ENCODE data around the gene PITPNC1. TPM values are rescaled to one million over a fixed set of nuclear protein-coding genes. Genes with fewer than 3 reads are reported as not detected.

The PITPNC1 gene
- total and polyA plus RNA-seq, 2 of the 13 experiments (the other 11 are each of a cell fraction or from before 2014, with no cell fraction given), result 4.1 to 5.7 TPM

GRCh38 chr17:67727152-67728039 lies 350.3 kb downstream of the PITPNC1 start (continued):
- peak; percentile 34; the same call in 1 of the 2 replicates for TF ChIP-seq TFDP1 (CRISPR knock-in tag; IDR thresholded peaks at IDR 0.05; ENCODE audit: borderline replicate concordance)
- peak; percentile 71; the same call in 1 of the 2 replicates for TF ChIP-seq ZNF567 (CRISPR knock-in tag; IDR thresholded peaks at IDR 0.05; ENCODE audit: borderline replicate concordance)
- peak; percentile 58; the same call in 1 of the 2 replicates for TF ChIP-seq ZBTB34 (CRISPR knock-in tag; IDR thresholded peaks at IDR 0.05)
- TF ChIP-seq TFDP2 (CRISPR knock-in tag; IDR thresholded peaks at IDR 0.05), result peak; percentile 51
- peak; percentile 75 for TF ChIP-seq HNF4A (CRISPR knock-in tag; IDR thresholded peaks at IDR 0.05)
- 0 out of 2 replicates have a peak, but pooled peaks have one; percentile 8 for TF ChIP-seq RAD21 (CRISPR knock-in tag; IDR thresholded peaks at IDR 0.05)
- TF ChIP-seq ZNF501 (CRISPR knock-in tag; IDR thresholded peaks at IDR 0.05), result peak; percentile 85
- peak; percentile 67; the same call in 1 of the 2 replicates for TF ChIP-seq ZNF230 (CRISPR knock-in tag; IDR thresholded peaks at IDR 0.05)
- TF ChIP-seq RORA (CRISPR knock-in tag; IDR thresholded peaks at IDR 0.05), result 0 out of 2 replicates have a peak, but pooled peaks have one; percentile 82
- 0 out of 2 replicates have a peak, but pooled peaks have one; percentile 10 for TF ChIP-seq ATF2 (CRISPR knock-in tag; IDR thresholded peaks at IDR 0.05)
- TF ChIP-seq ZNF772 (CRISPR knock-in tag; IDR thresholded peaks at IDR 0.05), result peak; percentile 69; the same call in 1 of the 2 replicates
- TF ChIP-seq ZNF574 (CRISPR knock-in tag; IDR thresholded peaks at IDR 0.05), result 0 out of 2 replicates have a peak, but pooled peaks have one; percentile 22
- TF ChIP-seq MED1 (CRISPR knock-in tag; IDR thresholded peaks at IDR 0.05), result 0 out of 2 replicates have a peak, but pooled peaks have one; percentile 23
- peak; percentile 19; the same call in 1 of the 2 replicates for TF ChIP-seq TFAP4 (IDR thresholded peaks at IDR 0.05; ENCODE audit: borderline replicate concordance, low read depth)
- TF ChIP-seq NR0B2 (CRISPR knock-in tag; IDR thresholded peaks at IDR 0.05), result peak; percentile 72; the same call in 1 of the 2 replicates
- peak; percentile 44; the same call in 1 of the 2 replicates for TF ChIP-seq GFI1 (CRISPR knock-in tag; IDR thresholded peaks at IDR 0.05; ENCODE audit: borderline replicate concordance)
- TF ChIP-seq POGZ (CRISPR knock-in tag; IDR thresholded peaks at IDR 0.05), result peak; percentile 64
- TF ChIP-seq MYC (CRISPR knock-in tag; IDR thresholded peaks at IDR 0.05; ENCODE audit: borderline replicate concordance), result peak; percentile 75
